ENCODE data around the gene SLC12A9.

GRCh38 chr7:100811480-100811879, 41.0 kb upstream of the SLC12A9 start:
- TF ChIP-seq EP300 (IDR thresholded peaks at IDR 0.05): no peak
- TF ChIP-seq POLR2A (IDR thresholded peaks at IDR 0.05): no peak
- TF ChIP-seq CTCF (IDR thresholded peaks at IDR 0.05): no peak
